HEK293 (cell line): Measurements from ENCODE around the gene RPS18.

Source experiments
- CTCF ChIA-PET: fragments of 350-600 bp; formaldehyde crosslinking; extraction: SDS; loops from one replicate; lab custom pipeline; 2021; ENCODE audit warnings: antibody characterized with exemption; lab: Yijun Ruan, JAX
- POLR2A ChIA-PET: fragments of 300-600 bp; formaldehyde crosslinking; extraction: SDS; loops from one replicate; lab custom pipeline; 2020; ENCODE audit warnings: antibody characterized with exemption, inconsistent platforms; lab: Yijun Ruan, JAX
- H3K27ac ChIP-seq: fragments of 200-500 bp; sonication (Bioruptor generic); 2 replicates; pipeline ENCODE4 v1.5.1; 2014; ENCODE audit warnings: low read depth, low read length, control low read depth, inconsistent platforms; ENCODE audit errors: extremely low read depth
- H3K36me3 ChIP-seq, 2 experiments: fragments of 200-500 bp in 1 of 2; sonication (Bioruptor generic) in 1 of 2; 1 replicate in 1 of 2; 2 replicates in 1 of 2; pipeline ENCODE4 v1.5.1; 2014 to 2017; ENCODE audit warnings: inconsistent platforms in 2 of 2, low read length in 2 of 2; ENCODE audit not compliant: control insufficient read depth in 2 of 2, insufficient read depth in 1 of 2
- H3K4me1 ChIP-seq: fragments of 200-500 bp; sonication (Bioruptor generic); 2 replicates; pipeline ENCODE4 v1.5.1; 2014; ENCODE audit warnings: mild to moderate bottlenecking, low read length, inconsistent platforms; ENCODE audit not compliant: control insufficient read depth, insufficient read depth
- H3K4me3 ChIP-seq: 2 replicates; pipeline ENCODE4 v1.5.1; 2011; ENCODE audit warnings: low read depth, mild to moderate bottlenecking, control low read depth, low read length, moderate library complexity
- H3K9me3 ChIP-seq: fragments of 200-500 bp; sonication (Bioruptor generic); 2 replicates; pipeline ENCODE4 v1.5.1; 2014; ENCODE audit warnings: low read depth, low read length, inconsistent platforms; ENCODE audit not compliant: control insufficient read depth, insufficient read depth
- INSM2 ChIP-seq: fragments of 450-650 bp; formaldehyde crosslinking; IDR thresholded peaks from 2 replicates; pipeline ENCODE4 v1.5.1; 2016; ENCODE audit warnings: missing biosample characterization, missing genetic modification characterization
- KLF1 ChIP-seq: fragments of 450-650 bp; formaldehyde crosslinking; IDR thresholded peaks from 2 replicates; pipeline ENCODE4 v1.5.1; 2016; ENCODE audit warnings: missing biosample characterization, missing genetic modification characterization
- KLF9 ChIP-seq: fragments of 450-650 bp; formaldehyde crosslinking; IDR thresholded peaks from 2 replicates; pipeline ENCODE4 v1.5.1; 2016; ENCODE audit warnings: missing biosample characterization, missing genetic modification characterization, low read depth
- PATZ1 ChIP-seq: fragments of 450-650 bp; formaldehyde crosslinking; IDR thresholded peaks from 2 replicates; pipeline ENCODE4 v1.5.1; 2016; ENCODE audit warnings: missing biosample characterization, missing genetic modification characterization
- SP2 ChIP-seq: fragments of 450-650 bp; formaldehyde crosslinking; IDR thresholded peaks from 2 replicates; pipeline ENCODE4 v1.5.1; 2016; ENCODE audit warnings: missing biosample characterization, missing genetic modification characterization
- SP7 ChIP-seq: fragments of 450-650 bp; formaldehyde crosslinking; IDR thresholded peaks from 2 replicates; pipeline ENCODE4 v1.5.1; 2016; ENCODE audit warnings: missing biosample characterization, missing genetic modification characterization
- ZBTB10 ChIP-seq: fragments of 450-650 bp; formaldehyde crosslinking; IDR thresholded peaks from 2 replicates; pipeline ENCODE4 v1.5.1; 2016; ENCODE audit warnings: missing biosample characterization, missing genetic modification characterization
- ZBTB26 ChIP-seq: fragments of 450-650 bp; formaldehyde crosslinking; optimal IDR thresholded peaks from 2 replicates; pipeline ENCODE3; 2016; ENCODE audit warnings: missing biosample characterization, mild to moderate bottlenecking, missing genetic modification characterization
- ZFP3 ChIP-seq: fragments of 450-650 bp; formaldehyde crosslinking; IDR thresholded peaks from 2 replicates; pipeline ENCODE4 v1.5.1; 2016; ENCODE audit warnings: low read depth, missing biosample characterization, missing genetic modification characterization
- ZFP37 ChIP-seq: fragments of 450-650 bp; formaldehyde crosslinking; IDR thresholded peaks from 2 replicates; pipeline ENCODE4 v1.5.1; 2016; ENCODE audit warnings: missing biosample characterization, missing genetic modification characterization
- ZNF121 ChIP-seq: fragments of 450-650 bp; formaldehyde crosslinking; IDR thresholded peaks from 2 replicates; pipeline ENCODE4 v1.5.1; 2016; ENCODE audit warnings: missing biosample characterization, missing genetic modification characterization
- ZNF341 ChIP-seq: fragments of 450-650 bp; formaldehyde crosslinking; IDR thresholded peaks from 2 replicates; pipeline ENCODE4; 2016; ENCODE audit warnings: low read depth, missing biosample characterization, missing genetic modification characterization
- ZNF37A ChIP-seq: fragments of 450-650 bp; IDR thresholded peaks from 2 replicates; pipeline ENCODE4 v1.5.1; 2018; ENCODE audit warnings: missing biosample characterization, missing genetic modification characterization
- ZNF449 ChIP-seq: fragments of 450-650 bp; formaldehyde crosslinking; IDR thresholded peaks from 2 replicates; pipeline ENCODE4 v1.5.1; 2017; ENCODE audit warnings: missing biosample characterization, mild to moderate bottlenecking, missing genetic modification characterization, moderate library complexity
- ZNF530 ChIP-seq: fragments of 450-650 bp; formaldehyde crosslinking; IDR thresholded peaks from 2 replicates; pipeline ENCODE4 v1.5.1; 2016; ENCODE audit warnings: low read depth, missing biosample characterization, missing genetic modification characterization
- ZNF548 ChIP-seq: fragments of 450-650 bp; formaldehyde crosslinking; IDR thresholded peaks from 2 replicates; pipeline ENCODE4 v1.5.1; 2016; ENCODE audit warnings: missing biosample characterization, missing genetic modification characterization
- ZNF623 ChIP-seq: fragments of 450-650 bp; formaldehyde crosslinking; IDR thresholded peaks from 2 replicates; pipeline ENCODE4 v1.5.1; 2016; ENCODE audit warnings: missing biosample characterization, missing genetic modification characterization
- ZNF654 ChIP-seq: fragments of 450-650 bp; formaldehyde crosslinking; IDR thresholded peaks from 2 replicates; pipeline ENCODE4 v1.5.1; 2016; ENCODE audit warnings: low read depth, missing biosample characterization, missing genetic modification characterization
- ZNF701 ChIP-seq: fragments of 450-650 bp; formaldehyde crosslinking; IDR thresholded peaks from 2 replicates; pipeline ENCODE4 v1.5.1; 2016; ENCODE audit warnings: missing biosample characterization, missing genetic modification characterization
- ZNF785 ChIP-seq: fragments of 450-650 bp; formaldehyde crosslinking; IDR thresholded peaks from 2 replicates; pipeline ENCODE4 v1.5.1; 2016; ENCODE audit warnings: missing biosample characterization, missing genetic modification characterization
- TF ChIP-seq, protein P1 (sequence below): fragments of 450-650 bp; IDR thresholded peaks from 2 replicates; pipeline ENCODE4 v1.5.1; 2018; ENCODE audit warnings: missing biosample characterization, mild to moderate bottlenecking, missing genetic modification characterization
- TF ChIP-seq, protein P2 (sequence below): fragments of 450-650 bp; formaldehyde crosslinking; IDR thresholded peaks from 2 replicates; pipeline ENCODE4 v1.5.1; 2016; ENCODE audit warnings: missing biosample characterization, missing genetic modification characterization

The RPS18 gene

DNA sequence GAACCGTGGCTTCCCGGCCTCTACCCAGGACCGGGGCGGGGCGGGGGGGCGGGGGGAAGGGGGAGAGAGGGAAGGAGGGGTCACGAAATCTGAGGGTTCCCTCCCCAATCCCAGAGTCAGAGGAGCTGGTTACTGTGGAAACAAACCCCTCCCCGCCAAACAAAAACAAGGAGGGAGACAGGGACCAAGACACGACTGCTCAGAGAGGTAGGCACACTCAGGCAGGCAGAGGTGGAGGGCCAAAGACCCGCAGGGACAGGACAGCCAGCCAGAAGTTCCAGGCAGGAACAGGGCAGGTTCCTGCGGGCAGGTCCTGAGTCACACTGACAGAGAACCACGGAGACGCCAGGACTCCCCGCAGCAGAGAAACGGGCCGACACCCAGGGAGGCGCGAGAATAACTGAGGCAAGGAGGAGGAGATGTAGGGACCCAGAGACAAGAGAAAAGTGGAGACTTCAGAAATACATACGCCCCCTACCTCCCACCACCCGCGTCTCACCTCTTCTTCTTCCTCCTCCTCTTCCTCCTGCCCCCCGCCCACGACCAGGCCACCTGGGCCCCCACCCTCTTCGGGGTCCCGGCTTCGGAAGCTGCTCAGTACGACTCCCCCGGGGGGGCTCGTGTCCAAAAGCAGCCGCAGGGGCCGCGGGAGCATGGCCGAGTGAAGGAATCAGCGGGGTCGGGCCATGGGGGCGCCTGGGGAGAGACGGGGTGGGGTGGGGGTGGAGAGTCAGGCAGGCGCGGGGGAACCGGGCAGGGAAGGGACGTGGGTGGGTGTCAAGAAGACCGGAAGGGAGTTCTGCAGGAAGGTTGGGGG, 26.3 kb downstream of the RPS18 start (continued):
- TF ChIP-seq, protein P1, sequence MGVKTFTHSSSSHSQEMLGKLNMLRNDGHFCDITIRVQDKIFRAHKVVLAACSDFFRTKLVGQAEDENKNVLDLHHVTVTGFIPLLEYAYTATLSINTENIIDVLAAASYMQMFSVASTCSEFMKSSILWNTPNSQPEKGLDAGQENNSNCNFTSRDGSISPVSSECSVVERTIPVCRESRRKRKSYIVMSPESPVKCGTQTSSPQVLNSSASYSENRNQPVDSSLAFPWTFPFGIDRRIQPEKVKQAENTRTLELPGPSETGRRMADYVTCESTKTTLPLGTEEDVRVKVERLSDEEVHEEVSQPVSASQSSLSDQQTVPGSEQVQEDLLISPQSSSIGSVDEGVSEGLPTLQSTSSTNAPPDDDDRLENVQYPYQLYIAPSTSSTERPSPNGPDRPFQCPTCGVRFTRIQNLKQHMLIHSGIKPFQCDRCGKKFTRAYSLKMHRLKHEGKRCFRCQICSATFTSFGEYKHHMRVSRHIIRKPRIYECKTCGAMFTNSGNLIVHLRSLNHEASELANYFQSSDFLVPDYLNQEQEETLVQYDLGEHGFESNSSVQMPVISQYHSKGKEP (tag by site-specific recombination), result no peak
- TF ChIP-seq, protein P2, sequence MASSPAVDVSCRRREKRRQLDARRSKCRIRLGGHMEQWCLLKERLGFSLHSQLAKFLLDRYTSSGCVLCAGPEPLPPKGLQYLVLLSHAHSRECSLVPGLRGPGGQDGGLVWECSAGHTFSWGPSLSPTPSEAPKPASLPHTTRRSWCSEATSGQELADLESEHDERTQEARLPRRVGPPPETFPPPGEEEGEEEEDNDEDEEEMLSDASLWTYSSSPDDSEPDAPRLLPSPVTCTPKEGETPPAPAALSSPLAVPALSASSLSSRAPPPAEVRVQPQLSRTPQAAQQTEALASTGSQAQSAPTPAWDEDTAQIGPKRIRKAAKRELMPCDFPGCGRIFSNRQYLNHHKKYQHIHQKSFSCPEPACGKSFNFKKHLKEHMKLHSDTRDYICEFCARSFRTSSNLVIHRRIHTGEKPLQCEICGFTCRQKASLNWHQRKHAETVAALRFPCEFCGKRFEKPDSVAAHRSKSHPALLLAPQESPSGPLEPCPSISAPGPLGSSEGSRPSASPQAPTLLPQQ, result peak; percentile 16; the same call in 1 of the 2 replicates
- TF ChIP-seq ZNF623 (tag by site-specific recombination) (0 out of 2 replicates have a peak, but pooled peaks have one; percentile 17), KLF9 (tag by site-specific recombination) (peak; percentile 24; the same call in 1 of the 2 replicates), SP2 (tag by site-specific recombination) (peak; percentile 32), ZFP3 (tag by site-specific recombination) (no peak), ZNF449 (tag by site-specific recombination) (no peak)
- TF ChIP-seq, all 188 proteins: peak for 22

- Histone ChIP-seq H3K9me3 (no peaks in the 10 kb centered on the region), H3K4me1 (no peaks in the 10 kb centered on the region), H3K4me3 (peak within 1 kb of the TSS; percentile 74), H3K36me3 (peaks cover 7 to 31% of the 10 kb centered on the region in 2 experiments; a peak in 2 of 3 replicates), H3K27ac (peak within 1 kb of the TSS; percentile 91)
- CTCF ChIA-PET, result interaction anchor here (0.7 to 1.9 kb wide), 17 partner anchors 9 to 270 kb away, joined by 3 to 53 read pairs (median 6); partner anchors contain the start of genes B3GALT4, PFDN6, TAPBP and WDR46
- POLR2A ChIA-PET, result interaction anchor here (0.5 to 3.6 kb wide), 23 partner anchors 9 to 327 kb away, joined by 3 to 57 read pairs (median 7); partner anchors contain the start of genes B3GALT4, HSD17B8, PFDN6 and PHF1
- no peak for TF ChIP-seq SP7 (tag by site-specific recombination)
- no peak; the same call in 1 of the 2 replicates for TF ChIP-seq INSM2 (tag by site-specific recombination)
- TF ChIP-seq ZNF701 (tag by site-specific recombination), result no peak
- TF ChIP-seq ZBTB10, result peak; percentile 67
- TF ChIP-seq ZNF785 (tag by site-specific recombination), result 0 out of 2 replicates have a peak, but pooled peaks have one; percentile 25
- TF ChIP-seq ZNF654 (tag by site-specific recombination), result no peak
- TF ChIP-seq KLF1, result 0 out of 2 replicates have a peak, but pooled peaks have one; percentile 5
- no peak for TF ChIP-seq ZFP37
- TF ChIP-seq ZBTB26, result peak; percentile 43
- TF ChIP-seq ZNF121 (tag by site-specific recombination), result no peak
- no peak for TF ChIP-seq ZNF530 (tag by site-specific recombination)
- TF ChIP-seq ZNF37A (tag by site-specific recombination), result no peak
- no peak for TF ChIP-seq PATZ1 (tag by site-specific recombination)
- TF ChIP-seq ZNF548 (tag by site-specific recombination), result no peak
- peak; percentile 96 for TF ChIP-seq ZNF341
Observed at GRCh38 chr6:33298773-33299236, 26.9 kb downstream of the RPS18 start, which contains the start of gene RGL2. RGL2 (minus strand) TSS chr6:33298942; CDS start chr6:33298610, 332 bp downstream.
